ENCODE results near the gene CHRNA4.
"Not testable (repeated sequence)": the region's sequence is repeated elsewhere in the genome, so short reads cannot be mapped to it uniquely, and the experiment has no call there.

The CHRNA4 gene

GRCh38 chr20:63348828-63349515 lies 12.2 kb downstream of the CHRNA4 start:
- DNase-seq (ENCODE audit: low read depth): no peak

DNA sequence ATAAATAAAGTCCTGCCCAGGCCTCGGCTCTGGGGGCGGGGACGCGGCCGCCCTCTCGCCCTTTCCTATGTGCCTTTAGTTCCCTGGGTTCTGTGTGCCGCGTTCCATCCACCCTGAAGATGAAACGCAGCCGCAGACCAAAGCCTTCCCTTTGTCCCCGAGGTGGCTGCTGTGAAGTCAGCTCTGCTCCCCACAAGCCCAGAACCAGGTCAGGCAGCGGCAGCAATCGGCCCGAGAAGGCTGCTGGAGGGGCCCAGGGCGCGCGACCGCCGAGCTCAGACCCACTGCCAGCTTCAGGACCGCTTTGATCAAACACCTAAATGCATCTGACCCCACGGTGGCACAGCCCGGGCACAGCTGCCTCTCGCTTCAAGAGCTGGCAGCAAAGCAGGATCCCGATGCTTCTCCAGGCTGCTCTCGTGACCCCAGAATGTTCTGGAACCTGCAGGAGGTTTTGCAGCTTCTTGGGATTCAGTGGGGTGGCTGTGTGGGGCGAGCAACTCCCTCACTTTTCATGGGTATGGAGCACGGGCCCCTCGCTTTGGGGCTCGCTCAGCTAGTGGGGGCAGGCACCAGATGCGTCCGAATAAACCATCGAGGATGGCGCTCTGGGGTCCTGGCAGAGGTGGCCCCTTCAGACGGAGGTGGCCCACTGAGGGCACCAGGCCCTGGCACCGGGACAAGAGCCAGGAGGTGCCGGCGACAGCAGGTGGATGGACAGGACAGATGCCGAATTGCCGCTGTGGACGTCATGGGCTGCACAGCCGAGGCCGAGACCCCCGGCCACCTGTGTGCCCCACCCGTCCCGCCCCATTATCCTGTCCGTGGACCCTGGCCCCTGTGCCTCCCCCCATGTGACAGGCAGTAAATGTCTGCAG lies 13.0 kb downstream of the CHRNA4 start:
- no peak for DNase-seq (ENCODE audit: low read depth)

- no peak for DNase-seq (ENCODE audit: low read depth)
Measured at GRCh38 chr20:63347081-63347741, 13.9 kb downstream of the CHRNA4 start.

DNA sequence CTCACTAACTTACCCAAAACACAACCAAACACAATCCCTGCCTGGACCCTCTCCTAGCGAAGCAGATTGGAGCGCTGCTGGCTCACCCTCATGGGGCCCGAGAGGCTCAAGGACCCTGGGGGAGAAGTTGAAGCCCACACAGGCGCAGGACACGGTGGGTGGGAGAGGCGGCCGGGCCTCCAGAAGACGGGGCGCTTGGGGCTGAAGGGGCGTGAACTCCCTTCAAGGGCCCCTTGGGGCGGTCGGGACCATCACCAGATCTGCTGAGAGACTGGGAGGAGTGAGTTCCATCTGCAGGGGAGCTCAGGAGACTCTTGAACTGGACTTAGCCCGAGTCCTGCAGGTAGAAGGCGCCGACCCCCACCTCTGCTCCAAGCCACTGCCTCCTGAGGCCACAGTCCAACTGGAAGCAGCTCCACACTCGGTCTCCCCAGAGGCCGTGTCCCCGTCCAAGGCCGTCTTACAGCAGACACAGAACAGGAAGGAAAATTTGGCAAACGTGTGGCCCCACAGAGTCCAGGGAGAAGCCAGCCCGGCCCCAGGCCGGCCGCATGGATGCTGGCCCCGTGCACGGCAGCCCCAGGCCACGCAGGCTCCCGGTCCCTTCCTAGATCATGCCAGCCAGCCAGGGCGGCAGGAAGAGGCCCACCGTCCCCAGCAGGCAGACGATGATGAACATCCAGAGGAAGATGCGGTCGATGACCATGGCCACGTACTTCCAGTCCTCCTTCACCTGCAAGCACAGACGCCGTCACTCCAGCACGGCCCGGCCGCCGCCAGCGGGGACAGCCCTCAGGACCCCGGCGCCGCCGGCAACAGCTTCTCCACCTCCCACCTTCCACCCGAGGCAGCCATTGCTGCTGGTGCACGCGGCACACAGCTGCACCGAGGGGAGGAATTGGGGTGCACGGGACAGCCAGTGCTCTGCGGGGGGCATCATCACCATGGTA lies 14.7 kb downstream of the CHRNA4 start:
- no peak for DNase-seq (ENCODE audit: low read depth)

- DNase-seq (ENCODE audit: low read depth): no peak
Measured at GRCh38 chr20:63345328-63346100, 15.6 kb downstream of the CHRNA4 start.

- DNase-seq (ENCODE audit: low read depth): no peak
Measured at GRCh38 chr20:63344616-63345327, 16.4 kb downstream of the CHRNA4 start.

DNA sequence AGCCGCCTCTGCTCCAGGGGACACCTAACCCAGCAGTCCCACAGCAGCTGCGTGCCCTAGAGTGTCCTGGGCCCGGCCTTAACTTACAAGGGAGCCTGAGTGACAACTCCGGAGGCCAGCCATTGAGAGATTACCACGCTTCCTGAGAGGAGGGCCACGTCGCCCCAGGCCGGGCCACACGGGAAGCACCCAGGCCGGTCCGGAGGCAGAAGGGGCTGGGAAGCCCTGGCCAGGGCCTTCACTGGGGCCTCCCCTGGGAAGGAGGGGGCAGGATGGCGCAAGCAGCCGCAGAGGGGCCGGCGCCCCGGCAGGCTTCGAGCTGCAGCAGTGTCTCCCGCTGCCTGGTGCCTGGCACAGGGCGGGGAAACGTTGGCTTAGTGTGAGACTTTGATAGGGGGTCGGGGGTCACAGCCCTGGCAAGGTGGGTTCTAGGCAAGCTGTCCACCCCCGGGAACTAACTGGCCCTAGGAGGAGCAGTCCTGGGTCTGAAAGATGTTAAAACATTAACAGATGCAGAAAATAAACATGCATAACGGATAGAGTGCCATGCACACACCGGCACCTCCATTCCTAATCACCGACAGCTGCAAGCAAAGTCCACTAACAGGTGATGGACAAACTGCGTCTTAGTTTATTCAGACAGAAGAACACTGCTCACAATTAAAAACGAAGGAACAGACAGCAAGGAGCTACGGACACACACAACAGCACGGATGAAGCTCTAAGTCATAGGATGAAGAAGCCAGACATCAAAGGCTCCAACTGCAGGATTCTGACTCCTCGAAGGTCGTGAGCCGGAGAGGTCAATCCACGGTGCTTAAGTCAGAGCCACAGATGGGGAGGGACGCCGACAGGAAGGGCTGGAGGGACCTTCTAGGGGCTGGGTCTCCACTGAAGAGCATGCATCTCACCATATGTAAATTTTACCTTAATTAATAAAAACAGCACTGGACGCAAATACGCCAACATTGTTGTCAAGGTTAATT lies 17.4 kb downstream of the CHRNA4 start:
- no peak for DNase-seq (ENCODE audit: low read depth)

DNA sequence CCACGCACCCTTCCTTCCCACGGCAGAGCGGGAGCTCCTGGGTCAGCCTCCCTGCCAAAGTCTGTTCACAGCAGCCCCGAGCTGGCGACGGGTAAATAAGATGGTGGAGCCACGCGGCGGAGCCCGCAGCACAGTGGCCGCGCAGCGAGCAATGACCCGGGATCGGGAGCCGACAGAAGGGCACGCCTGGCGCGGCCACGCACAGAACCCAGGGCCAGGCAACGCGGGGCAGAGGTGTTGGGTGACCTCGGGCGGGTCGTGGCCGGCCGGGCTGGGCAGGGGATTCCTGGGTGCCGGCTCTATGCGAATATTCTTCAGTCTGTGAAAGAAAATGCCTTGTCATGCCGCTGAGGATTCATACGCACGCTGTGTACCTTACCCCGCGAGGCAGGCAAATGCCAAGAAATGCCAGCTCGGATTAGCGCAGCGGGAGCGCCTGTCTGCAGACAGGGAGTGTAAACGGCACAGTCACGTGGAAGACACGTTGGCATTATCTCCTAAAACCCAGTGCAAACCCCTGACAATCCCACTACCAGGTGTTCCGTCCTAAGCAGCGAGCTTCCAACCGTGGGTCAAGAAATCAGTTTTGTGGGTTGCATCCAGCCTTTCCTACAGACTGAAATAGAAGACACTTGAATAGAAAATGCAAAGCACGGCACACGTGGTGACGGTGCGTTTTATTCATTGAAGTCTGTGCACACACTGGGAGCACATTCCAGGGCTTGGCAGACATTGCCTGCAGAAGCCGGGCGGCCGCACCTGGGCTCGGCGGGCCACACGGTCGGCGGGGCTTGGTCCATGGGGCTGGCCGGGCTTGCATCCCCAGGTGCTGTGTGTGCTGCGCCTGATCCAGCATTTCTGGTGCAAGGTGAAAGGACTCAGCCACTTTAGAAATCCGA lies 18.3 kb downstream of the CHRNA4 start:
- DNase-seq (ENCODE audit: low read depth): no peak

DNA sequence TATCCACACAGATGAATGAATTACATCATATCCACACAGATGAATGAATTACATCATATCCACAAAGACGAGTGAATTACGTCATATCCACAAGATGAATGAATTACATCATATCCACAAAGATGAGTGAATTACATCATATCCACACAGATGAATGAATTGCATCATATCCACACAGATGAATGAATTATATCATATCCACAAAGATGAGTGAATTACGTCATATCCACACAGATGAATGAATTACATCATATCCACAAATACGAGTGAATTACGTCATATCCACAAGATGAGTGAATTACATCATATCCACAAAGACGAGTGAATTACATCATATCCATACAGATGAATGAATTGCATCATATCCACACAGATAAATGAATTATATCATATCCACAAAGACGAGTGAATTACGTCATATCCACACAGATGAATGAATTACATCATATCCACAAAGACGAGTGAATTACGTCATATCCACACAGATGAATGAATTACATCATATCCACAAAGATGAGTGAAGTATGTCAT lies 20.9 kb downstream of the CHRNA4 start:
- DNase-seq (ENCODE audit: low read depth): not testable (repeated sequence)

GRCh38 chr20:63339154-63340094 lies 21.7 kb downstream of the CHRNA4 start:
- not testable (repeated sequence) for DNase-seq (ENCODE audit: low read depth)

- no peak for DNase-seq (ENCODE audit: low read depth)
Measured at GRCh38 chr20:63337786-63338420, 23.2 kb downstream of the CHRNA4 start.

DNA sequence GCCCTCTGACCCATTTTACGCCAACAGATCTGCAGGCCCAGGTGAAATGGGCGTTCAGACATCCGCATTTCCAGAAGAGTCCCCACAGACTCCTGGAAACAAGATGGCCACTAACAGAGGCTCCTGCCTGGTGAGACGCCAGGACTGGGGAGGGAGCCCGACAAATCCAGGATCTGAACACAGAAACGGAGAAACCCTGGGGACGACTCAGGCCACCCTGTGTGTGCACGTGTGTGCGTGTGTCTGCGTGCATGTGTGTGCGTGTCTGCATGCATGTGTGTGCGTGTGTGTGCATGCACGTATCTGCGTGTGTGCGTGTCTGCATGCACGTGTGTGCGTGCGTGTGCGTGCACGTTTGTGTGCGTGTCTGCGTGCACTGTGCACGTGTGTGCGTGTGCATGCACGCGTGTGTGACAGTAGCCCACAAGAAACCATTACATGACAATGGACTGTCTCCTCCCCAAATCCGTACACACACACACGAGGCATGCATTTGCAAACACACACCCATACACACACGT lies 24.9 kb downstream of the CHRNA4 start:
- no peak for DNase-seq (ENCODE audit: low read depth)

DNA sequence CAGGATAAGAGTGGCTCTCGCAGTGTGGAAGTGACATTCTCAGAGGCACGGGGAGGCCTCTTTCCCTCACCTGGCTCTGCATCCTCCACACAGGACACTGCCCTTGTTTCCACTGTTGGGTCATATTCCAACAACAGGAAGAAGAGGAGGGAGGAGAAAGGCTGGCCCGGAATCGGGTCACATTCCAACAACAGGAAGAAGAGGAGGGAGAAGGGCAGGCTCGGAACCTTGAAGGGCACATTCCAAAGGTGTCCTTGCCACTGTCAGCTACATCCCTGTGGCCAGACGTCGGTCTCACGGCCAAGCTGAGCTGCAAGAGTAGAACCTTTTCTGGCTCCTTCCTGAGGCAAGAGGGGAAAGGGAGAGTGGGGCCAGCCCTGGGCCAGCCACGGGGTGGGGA lies 25.4 kb downstream of the CHRNA4 start:
- no peak for DNase-seq (ENCODE audit: low read depth)

GRCh38 chr20:63335060-63335459 lies 26.1 kb downstream of the CHRNA4 start:
- not testable (repeated sequence) for DNase-seq (ENCODE audit: low read depth)

DNA sequence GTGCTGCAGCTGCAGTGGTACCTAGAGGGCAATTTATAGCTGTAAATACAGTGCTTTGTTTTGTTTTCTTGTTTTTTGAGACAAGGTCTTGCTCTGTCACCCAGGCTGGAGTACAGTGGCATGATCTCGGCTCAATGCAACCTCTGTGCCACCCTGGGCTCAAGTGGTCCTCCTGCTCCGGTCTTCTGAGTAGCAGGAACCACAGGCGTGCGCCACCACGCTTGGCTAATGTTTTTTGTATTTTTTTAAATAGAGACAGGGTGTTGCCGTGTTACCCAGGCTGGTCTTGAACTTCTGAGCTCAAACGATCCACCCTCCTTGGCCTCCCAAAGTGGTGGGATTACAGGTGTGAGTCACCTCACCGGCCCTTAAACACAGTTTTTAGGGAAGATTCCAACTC lies 26.8 kb downstream of the CHRNA4 start:
- DNase-seq (ENCODE audit: low read depth): no peak
